Calu3 (cell line): ENCODE results near the gene NMT1. TPM values are rescaled to one million over a fixed set of nuclear protein-coding genes. Genes with fewer than 3 reads are reported as not detected.

Source experiments
- BruUV-seq: library from RNA; stranded (reverse); fragments of 400-500 nt; replicated peaks from 2 replicates; lab custom pipeline; 2021; lab: Mats Ljungman, UMichigan
- CTCF ChIA-PET: fragments of 300-600 bp; sonication (Branson Sonifier 250); formaldehyde crosslinking; loops from one replicate; lab custom pipeline; 2022; ENCODE audit warnings: antibody characterized with exemption; lab: Charles Lee
- DNase-seq: peaks from one replicate; pipeline ENCODE4 v3.0.0; 2022
- H3K27ac Mint-ChIP-seq: one replicate; pipeline ENCODE4 v1.8.0; 2022; ENCODE audit warnings: mixed read lengths; ENCODE audit not compliant: unreplicated experiment
- H3K27me3 Mint-ChIP-seq: one replicate; pipeline ENCODE4 v1.8.0; 2022; ENCODE audit warnings: mixed read lengths; ENCODE audit not compliant: unreplicated experiment
- H3K36me3 Mint-ChIP-seq: one replicate; pipeline ENCODE4 v1.8.0; 2022; ENCODE audit warnings: mild to moderate bottlenecking, moderate library complexity, mixed read lengths; ENCODE audit not compliant: insufficient read depth, unreplicated experiment
- H3K4me1 Mint-ChIP-seq: one replicate; pipeline ENCODE4 v1.8.0; 2022; ENCODE audit warnings: mild to moderate bottlenecking, low read depth, mixed read lengths; ENCODE audit not compliant: unreplicated experiment
- H3K4me3 Mint-ChIP-seq: one replicate; pipeline ENCODE4 v1.8.0; 2022; ENCODE audit warnings: mild to moderate bottlenecking, low read depth, moderate library complexity, mixed read lengths; ENCODE audit not compliant: unreplicated experiment
- H3K9me3 Mint-ChIP-seq: one replicate; pipeline ENCODE4 v1.8.0; 2022; ENCODE audit warnings: low read depth, mixed read lengths; ENCODE audit not compliant: unreplicated experiment
- CTCF ChIP-seq: fragments of 200-600 bp; IDR thresholded peaks from one replicate; pipeline ENCODE4 v1.8.0; 2022; ENCODE audit warnings: antibody characterized with exemption; ENCODE audit not compliant: unreplicated experiment
- intact Hi-C: fragments of 100-400 bp; cut with micrococcal nuclease; formaldehyde crosslinking; loops from one replicate; pipeline ENCODE4 v1.10.0; 2022; ENCODE audit not compliant: unreplicated experiment
- total RNA-seq: library from RNA; stranded (reverse); gene quantifications from 2 replicates; pipeline ENCODE4 v1.2.3, GENCODE V29; 2022

Gene NMT1
- total RNA-seq, 1 experiment from 2014 or later, result 185 TPM

GRCh38 chr17:45020354-45021138 is 40.6 kb upstream of the NMT1 start:
- CTCF ChIA-PET, result interaction anchor here (0.7 to 5.0 kb wide), 13 partner anchors 11 to 128 kb away, joined by 3 to 78 read pairs (median 4); partner anchors contain the start of genes C1QL1, EFTUD2, HEXIM1 and NMT1
- BruUV-seq, result no TSS peak
- Mint-ChIP-seq H3K27me3 (peaks cover 41% of the 10 kb centered on the region), H3K4me3 (peak overlapping the region; percentile 64), H3K4me1 (peaks cover 27% of the 10 kb centered on the region), H3K36me3 (peaks cover 28% of the 10 kb centered on the region), H3K9me3 (no peaks in the 10 kb centered on the region), H3K27ac (peak overlapping the region; percentile 53)
- TF ChIP-seq CTCF, result no peak
- intact Hi-C loops, result loop anchor here (1.0 kb wide), 1 partner anchor 100 kb away; no protein-coding TSS in a partner anchor
- peak; percentile 30 for DNase-seq

GRCh38 chr17:45021607-45022287 is 39.4 kb upstream of the NMT1 start:
- no TSS peak for BruUV-seq
- Mint-ChIP-seq H3K27me3 (peaks cover 41% of the 10 kb centered on the region), H3K27ac (peak overlapping the region; percentile 53), H3K4me1 (peaks cover 17% of the 10 kb centered on the region), H3K9me3 (no peaks in the 10 kb centered on the region), H3K4me3 (peak overlapping the region; percentile 64), H3K36me3 (peaks cover 28% of the 10 kb centered on the region)
- CTCF ChIA-PET, result interaction anchor here (0.5 to 5.0 kb wide), 14 partner anchors 10 to 242 kb away, joined by 3 to 78 read pairs (median 4); partner anchors contain the start of genes C1QL1, EFTUD2 and GFAP
- DNase-seq, result peak; percentile 91
- TF ChIP-seq CTCF, result peak; percentile 98
- intact Hi-C loops, result loop anchor here (1.0 kb wide), 1 partner anchor 101 kb away; no protein-coding TSS in a partner anchor

- H3K4me1 Mint-ChIP-seq, result peaks cover 15% of the 10 kb centered on the region
- H3K27ac Mint-ChIP-seq, result no peak overlapping the region
- no peak for DNase-seq
- peak; percentile 40 for TF ChIP-seq CTCF
- CTCF ChIA-PET, result interaction anchor here (0.5 to 5.0 kb wide), 7 partner anchors 11 to 243 kb away, joined by 3 to 78 read pairs (median 4); partner anchors contain the start of gene GFAP
- H3K27me3 Mint-ChIP-seq, result peaks cover 41% of the 10 kb centered on the region
- peaks cover 28% of the 10 kb centered on the region for H3K36me3 Mint-ChIP-seq
- intact Hi-C loops, result no loop called here
- H3K9me3 Mint-ChIP-seq, result no peaks in the 10 kb centered on the region
- H3K4me3 Mint-ChIP-seq, result peak overlapping the region; percentile 64
- BruUV-seq, result no TSS peak
Measured at GRCh38 chr17:45022288-45022648, 38.8 kb upstream of the NMT1 start.

GRCh38 chr17:45022655-45023339 is 38.3 kb upstream of the NMT1 start:
- H3K4me3 Mint-ChIP-seq, result no peak overlapping the region

More at GRCh38 chr17:45022655-45023339, 38.3 kb upstream of the NMT1 start:
- DNase-seq, result no peak
- H3K4me1 Mint-ChIP-seq, result peaks cover 15% of the 10 kb centered on the region
- no peak for TF ChIP-seq CTCF
- CTCF ChIA-PET, result interaction anchor here (0.6 to 5.0 kb wide), 8 partner anchors 11 to 243 kb away, joined by 3 to 78 read pairs (median 4); partner anchors contain the start of gene GFAP
- H3K36me3 Mint-ChIP-seq, result peaks cover 28% of the 10 kb centered on the region
- no peak overlapping the region for H3K27ac Mint-ChIP-seq
- intact Hi-C loops, result no loop called here
- H3K27me3 Mint-ChIP-seq, result peaks cover 41% of the 10 kb centered on the region
- no TSS peak for BruUV-seq
- H3K9me3 Mint-ChIP-seq, result no peaks in the 10 kb centered on the region
